ENCODE measurements around the gene TCEANC.
"Not testable (repeated sequence)": the region's sequence is repeated elsewhere in the genome, so short reads cannot be mapped to it uniquely, and the experiment has no call there.

TCEANC gene

GRCh38 chrX:13659063-13659462, 6.1 kb downstream of the TCEANC start:
- no peak for DNase-seq

- no peak for DNase-seq
Measured at GRCh38 chrX:13661735-13662288, 8.9 kb downstream of the TCEANC start.

- DNase-seq, result no peak
Measured at GRCh38 chrX:13662355-13662791, 9.4 kb downstream of the TCEANC start.

GRCh38 chrX:13664020-13664419, 11.1 kb downstream of the TCEANC start:
- DNase-seq, result no peak

- no peak for DNase-seq
Measured at GRCh38 chrX:13666836-13667235, 13.9 kb downstream of the TCEANC start.

GRCh38 chrX:13667919-13668318, 15.0 kb downstream of the TCEANC start:
- DNase-seq, result no peak

GRCh38 chrX:13669246-13669737, 16.4 kb downstream of the TCEANC start:
- no peak for DNase-seq

- not testable (repeated sequence) for DNase-seq
Measured at GRCh38 chrX:13669755-13670154, 16.8 kb downstream of the TCEANC start.

- no peak for DNase-seq
Measured at GRCh38 chrX:13670197-13670596, 17.3 kb downstream of the TCEANC start.

GRCh38 chrX:13673016-13673415, 20.1 kb downstream of the TCEANC start:
- DNase-seq, result no peak

GRCh38 chrX:13676885-13677284, 23.9 kb downstream of the TCEANC start:
- no peak for DNase-seq

- DNase-seq, result not testable (repeated sequence)
Measured at GRCh38 chrX:13679700-13680099, 26.8 kb downstream of the TCEANC start.

GRCh38 chrX:13681595-13681994, 28.7 kb downstream of the TCEANC start:
- DNase-seq, result no peak

- no peak for DNase-seq
Measured at GRCh38 chrX:13684361-13684760, 31.4 kb downstream of the TCEANC start.

- DNase-seq, result no peak
Measured at GRCh38 chrX:13685126-13685763, 32.3 kb downstream of the TCEANC start.

- DNase-seq, result no peak
Measured at GRCh38 chrX:13687203-13687602, 34.3 kb downstream of the TCEANC start.

GRCh38 chrX:13688384-13688957, 35.5 kb downstream of the TCEANC start:
- no peak for DNase-seq

GRCh38 chrX:13688958-13689740, 36.2 kb downstream of the TCEANC start, which contains the start of gene RAB9A:
TSS of gene RAB9A (plus strand) at chrX:13689128. CDS start at chrX:13708747, 19,619 bp downstream.
- DNase-seq, result peak in 1 of 2 experiments; percentile 12

GRCh38 chrX:13689741-13690211, 36.8 kb downstream of the TCEANC start:
- no peak for DNase-seq

- no peak for DNase-seq
Measured at GRCh38 chrX:13690836-13691235, 37.9 kb downstream of the TCEANC start.

GRCh38 chrX:13691841-13692371, 39.0 kb downstream of the TCEANC start:
- no peak for DNase-seq

- DNase-seq, result no peak
Measured at GRCh38 chrX:13692771-13693231, 39.9 kb downstream of the TCEANC start.

Data from cerebellar nuclear complex (tissue), 1 donor.